Glomerular visceral epithelial cell (primary cell): ENCODE results near the gene KIF23.
A peak's percentile ranks its signal among the peaks of the same experiment; 100 is the strongest.
"Not testable (repeated sequence)": the region's sequence is repeated elsewhere in the genome, so short reads cannot be mapped to it uniquely, and the experiment has no call there.

Experiments
- DNase-seq: peaks from one replicate; pipeline ENCODE4 v3.0.0-alpha.2; 2016; ENCODE audit errors: extremely low spot score

Gene KIF23

GRCh38 chr15:69434679-69435078 lies 20.5 kb downstream of the KIF23 start:
- no peak for DNase-seq

GRCh38 chr15:69435985-69436384 lies 21.8 kb downstream of the KIF23 start:
- no peak for DNase-seq

- no peak for DNase-seq
Measured at GRCh38 chr15:69436951-69437350, 22.8 kb downstream of the KIF23 start.

- no peak for DNase-seq
Measured at GRCh38 chr15:69439623-69440022, 25.5 kb downstream of the KIF23 start.

- DNase-seq, result no peak
Measured at GRCh38 chr15:69443032-69443611, 29.0 kb downstream of the KIF23 start.

GRCh38 chr15:69444686-69445085 lies 30.5 kb downstream of the KIF23 start:
- DNase-seq, result no peak

GRCh38 chr15:69446953-69447352 lies 32.8 kb downstream of the KIF23 start:
- DNase-seq, result no peak

- DNase-seq, result not testable (repeated sequence)
Measured at GRCh38 chr15:69450221-69450620, 36.1 kb downstream of the KIF23 start.

- DNase-seq, result no peak
Measured at GRCh38 chr15:69450968-69451695, 37.0 kb downstream of the KIF23 start.

GRCh38 chr15:69451951-69452691 lies 38.0 kb downstream of the KIF23 start:
- peak; percentile 62 for DNase-seq

- DNase-seq, result peak; percentile 96
Measured at GRCh38 chr15:69452692-69453521, 38.8 kb downstream of the KIF23 start, which contains the start of gene RPLP1. Gene RPLP1 (plus strand): TSS chr15:69452818. CDS start chr15:69452949, 131 bp downstream.

GRCh38 chr15:69454953-69455352 lies 40.8 kb downstream of the KIF23 start:
- DNase-seq, result no peak

- no peak for DNase-seq
Measured at GRCh38 chr15:69456208-69457166, 42.3 kb downstream of the KIF23 start.

GRCh38 chr15:69457304-69458280 lies 43.4 kb downstream of the KIF23 start:
- DNase-seq, result no peak

GRCh38 chr15:69459066-69459465 lies 44.9 kb downstream of the KIF23 start:
- DNase-seq, result no peak

- no peak for DNase-seq
Measured at GRCh38 chr15:69460481-69460880, 46.3 kb downstream of the KIF23 start.

GRCh38 chr15:69462030-69462492 lies 47.9 kb downstream of the KIF23 start:
- DNase-seq, result no peak

- DNase-seq, result peak; percentile 98
Measured at GRCh38 chr15:69462493-69463181, 48.5 kb downstream of the KIF23 start.
